ENCODE measurements around the gene ZEB1.

- TF ChIP-seq MAX (IDR thresholded peaks at IDR 0.05) (no peak), YY1 (IDR thresholded peaks at IDR 0.05; ENCODE audit: low read depth) (no peak), FOXM1 (IDR thresholded peaks at IDR 0.05; ENCODE audit: borderline replicate concordance, low read depth) (no peak), RAD21 (IDR thresholded peaks at IDR 0.05; ENCODE audit: low read depth) (no peak), TEAD4 (IDR thresholded peaks at IDR 0.05) (no peak), CEBPB (IDR thresholded peaks at IDR 0.05) (no peak), CREB1 (IDR thresholded peaks at IDR 0.05; ENCODE audit: low read depth) (no peak), ZBTB7A (IDR thresholded peaks at IDR 0.05; ENCODE audit: low read depth) (no peak), EGR1 (IDR thresholded peaks at IDR 0.05) (no peak), REST (IDR thresholded peaks at IDR 0.05; ENCODE audit: low read depth) (no peak), EP300 (IDR thresholded peaks at IDR 0.05; ENCODE audit: borderline replicate concordance) (no peak)
These were observed 48.1 kb upstream of the ZEB1 start for GRCh38 chr10:31270954-31271353.
